Stomach (tissue), 9 donors: ENCODE data around the gene TMEM80. TPM values are rescaled to one million over a fixed set of nuclear protein-coding genes. Genes with fewer than 3 reads are reported as not detected.

ENCODE experiments used
- DNase-seq, 2 donors: peaks; one replicate each; pipeline versions ENCODE4 v3.0.0 to v3.0.0-alpha.2; 2013 to 2019
- H3K27ac ChIP-seq, 5 donors: fragments of 200-600 bp in 4 of 5; sonication (generic) in 4 of 5; one replicate each; pipeline ENCODE4 v1.5.1; 2013 to 2019; ENCODE audit warnings: mild to moderate bottlenecking in 1 of 5, moderate library complexity in 1 of 5
- H3K27me3 ChIP-seq, 3 donors: fragments of 200-600 bp; sonication (generic); one replicate each; pipeline ENCODE4 v1.5.1; 2017 to 2019; ENCODE audit warnings: mixed run types in 1 of 3
- H3K36me3 ChIP-seq, 4 donors: fragments of 200-600 bp; sonication (generic); 1 replicate in 3 of 4; 2 replicates in 1 of 4; pipeline ENCODE4 v1.5.1; 2016 to 2019
- H3K4me1 ChIP-seq, 4 donors: fragments of 200-600 bp; sonication (generic); one replicate each; pipeline ENCODE4 v1.5.1; 2016 to 2019
- H3K4me3 ChIP-seq, 4 donors: fragments of 200-600 bp; sonication (generic) in 3 of 4; one replicate each; pipeline ENCODE4 v1.5.1; 2016 to 2019; ENCODE audit warnings: mild to moderate bottlenecking in 1 of 4
- H3K9me3 ChIP-seq, 4 donors: fragments of 200-600 bp; sonication (generic); one replicate each; pipeline ENCODE4 v1.5.1; 2016 to 2019
- EP300 ChIP-seq: sonication (generic); formaldehyde crosslinking; IDR thresholded peaks from one replicate; pipeline ENCODE4 v1.6.1; 2017; ENCODE audit warnings: antibody characterized with exemption
- POLR2A ChIP-seq, 4 donors: fragments of 450-650 bp; IDR thresholded peaks; one replicate each; pipeline ENCODE4 v1.6.1; 2016; ENCODE audit warnings: antibody characterized with exemption in 4 of 4, control low read depth in 2 of 4, mild to moderate bottlenecking in 1 of 4, moderate library complexity in 1 of 4
- POLR2AphosphoS5 ChIP-seq, 3 donors: sonication (generic); formaldehyde crosslinking; IDR thresholded peaks; one replicate each; pipeline ENCODE4 v1.6.1; 2016; ENCODE audit warnings: antibody characterized with exemption in 3 of 3
- WGBS, 5 donors: extraction: QIAGEN DNeasy Blood & Tissue Kit in 3 of 5; methylation state at CpG; one replicate each; pipeline versions ENCODE4 v1.1.5 to v1.1.7; 2013 to 2018; 5-methylcytosine and 5-hydroxymethylcytosine counted together
- intact Hi-C: fragments of 100-400 bp; cut with DNase I; formaldehyde crosslinking; loops from one replicate; pipeline ENCODE4 v1.15.1; 2023; ENCODE audit warnings: low total_unique reads
- polyA plus RNA-seq, 3 donors: library from polyadenylated mRNA; stranded (reverse); fragments of 200-250 nt; gene quantifications; one replicate each; pipeline ENCODE4 v1.2.3, GENCODE V29; 2013
- total RNA-seq, 5 donors: library from RNA; depleted of rRNA; stranded (reverse); fragments of >200 nt; gene quantifications; one replicate each; pipeline versions ENCODE4 v1.1.0 to v1.2.3, GENCODE V29; 2014 to 2016
- TF ChIP-seq, protein P1 (sequence below), 7 experiments: fragments of 450-650 bp in 4 of 7; fragments of 200-600 bp in 3 of 7; sonication (generic) in 3 of 7; IDR thresholded peaks; one replicate each; pipeline ENCODE4 v1.5.1; 2016 to 2019; ENCODE audit warnings: antibody characterized with exemption in 7 of 7, control low read depth in 2 of 7, mild to moderate bottlenecking in 1 of 7
- donor health status: healthy with polysubstance abuse.
- donor health status: Bipolar disorder and iron deficiency.
- donor health status: healthy.

The TMEM80 gene
- total and polyA plus RNA-seq, 8 donors = 4.9 to 46.5 (median 19.8) TPM

DNA sequence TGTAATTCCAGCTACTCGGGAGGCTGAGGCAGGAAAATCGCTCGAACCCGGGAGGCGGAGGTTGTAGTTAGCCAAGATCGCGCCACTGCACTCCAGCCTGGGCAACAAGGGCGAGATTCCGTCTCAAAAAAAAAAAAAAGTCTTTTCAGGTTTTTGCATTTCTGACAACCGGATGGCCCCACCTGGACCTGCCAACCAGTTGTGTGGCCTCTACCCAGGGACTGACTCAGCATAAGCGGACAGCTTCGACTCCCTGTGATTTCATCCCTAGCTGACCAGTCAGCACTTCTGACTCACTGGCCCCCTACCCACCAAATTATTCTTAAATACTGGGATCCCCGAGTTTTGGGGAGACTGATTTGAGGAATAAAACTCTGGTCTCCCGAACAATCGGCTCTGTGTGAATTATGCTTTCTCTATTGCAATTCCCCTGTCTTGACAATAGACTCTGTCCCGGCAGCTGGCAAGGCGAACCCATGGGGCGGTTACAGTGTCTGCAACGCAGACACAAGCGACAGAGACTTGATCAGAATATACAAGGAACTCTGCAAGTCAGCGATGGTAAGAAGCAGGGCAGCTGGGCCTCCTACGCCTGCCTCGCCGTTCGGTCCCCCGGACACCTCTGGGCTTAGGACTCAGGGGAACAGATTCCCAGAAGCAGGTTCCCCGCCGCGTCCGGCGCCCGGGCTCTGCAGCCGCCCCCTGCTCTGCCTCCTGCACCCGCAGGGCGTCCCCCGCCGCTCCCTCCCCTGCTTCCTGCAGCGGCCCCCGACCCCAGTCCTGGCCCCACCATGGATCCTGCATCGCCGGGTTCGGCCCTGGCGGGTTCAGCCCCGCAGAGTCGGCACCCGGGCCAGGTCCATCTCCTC, 50.9 kb downstream of the TMEM80 start:
- H3K9me3 ChIP-seq = no peaks in the 10 kb centered on the region
- intact Hi-C loops = no loop called here
- TF ChIP-seq EP300 = no peak
- H3K4me1 ChIP-seq = peaks cover 25 to 47% (median 32%) of the 10 kb centered on the region in 4 donors
- peaks cover 0 to under 1% (median under 1%) of the 10 kb centered on the region in 4 donors for H3K36me3 ChIP-seq
- H3K27me3 ChIP-seq = no peaks in the 10 kb centered on the region
- peak overlapping the region; percentile 90 to 100 (median 96) for H3K4me3 ChIP-seq
- H3K27ac ChIP-seq = peak overlapping the region; percentile 93 to 99 (median 96)
- 25 to 43% (median 26%) methylated on average over 26 to 46 of the region's 46 CpGs for WGBS, 5 donors
- DNase-seq = no peak

DNA sequence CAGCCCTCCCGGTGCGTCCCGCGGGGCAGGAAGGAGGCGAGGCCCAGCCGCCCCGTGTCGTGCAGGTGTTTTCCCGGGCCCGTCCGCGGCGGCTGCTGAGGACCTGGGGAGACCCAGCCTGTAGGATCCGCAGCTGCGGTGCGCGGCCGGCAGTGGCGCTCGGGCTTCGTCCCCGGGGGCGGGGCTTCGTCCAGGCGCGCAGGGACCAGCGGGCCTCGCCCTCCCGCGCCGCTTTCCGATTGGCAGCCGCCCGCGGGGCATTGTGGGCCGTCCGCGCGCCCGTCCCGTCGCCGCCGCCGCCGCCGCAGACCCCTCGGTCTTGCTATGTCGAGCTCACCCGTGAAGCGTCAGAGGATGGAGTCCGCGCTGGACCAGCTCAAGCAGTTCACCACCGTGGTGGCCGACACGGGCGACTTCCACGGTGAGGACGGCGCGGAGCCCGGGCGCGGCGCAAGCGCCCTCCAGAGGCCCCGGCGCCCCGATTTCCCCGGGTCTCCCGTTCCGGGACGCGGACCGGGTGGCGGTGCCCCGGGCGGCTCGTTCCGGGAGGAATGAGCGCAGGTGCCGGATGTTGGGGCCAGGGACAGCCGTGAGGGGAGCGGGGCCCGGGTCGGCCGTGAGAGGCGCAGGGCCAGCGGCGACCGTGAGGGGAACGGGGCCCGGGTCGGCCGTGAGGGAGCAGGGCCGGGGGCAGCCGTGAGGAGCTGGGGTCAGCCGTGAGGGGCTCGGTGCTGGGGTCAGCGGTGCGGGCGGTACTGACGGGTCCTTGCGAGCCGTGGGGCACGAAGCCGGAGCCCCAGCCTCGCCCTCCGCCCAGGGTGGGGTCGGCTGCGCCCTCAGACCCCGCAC, 51.8 kb downstream of the TMEM80 start, which contains the start of gene TALDO1:
TSS of gene TALDO1 (plus strand) at position 307 of the 849 bp plus-strand sequence. CDS start at position 325, 18 bp downstream.
- H3K27me3 ChIP-seq = no peaks in the 10 kb centered on the region
- 0 to 1% (median 0%) methylated on average over 6 to 112 of the region's 112 CpGs for WGBS, 5 donors
- no peaks in the 10 kb centered on the region for H3K9me3 ChIP-seq
- peak within 1 kb of the TSS; percentile 90 to 100 (median 96) for H3K4me3 ChIP-seq
- DNase-seq = peak; percentile 95 to 97
- peak within 1 kb of the TSS; percentile 93 to 99 (median 96) for H3K27ac ChIP-seq
- TF ChIP-seq POLR2AphosphoS5 (IDR thresholded peaks at IDR 0.05) (peak; percentile 19 to 83 (median 83)), POLR2A (IDR thresholded peaks at IDR 0.05) (no peak)
- TF ChIP-seq, protein P1, sequence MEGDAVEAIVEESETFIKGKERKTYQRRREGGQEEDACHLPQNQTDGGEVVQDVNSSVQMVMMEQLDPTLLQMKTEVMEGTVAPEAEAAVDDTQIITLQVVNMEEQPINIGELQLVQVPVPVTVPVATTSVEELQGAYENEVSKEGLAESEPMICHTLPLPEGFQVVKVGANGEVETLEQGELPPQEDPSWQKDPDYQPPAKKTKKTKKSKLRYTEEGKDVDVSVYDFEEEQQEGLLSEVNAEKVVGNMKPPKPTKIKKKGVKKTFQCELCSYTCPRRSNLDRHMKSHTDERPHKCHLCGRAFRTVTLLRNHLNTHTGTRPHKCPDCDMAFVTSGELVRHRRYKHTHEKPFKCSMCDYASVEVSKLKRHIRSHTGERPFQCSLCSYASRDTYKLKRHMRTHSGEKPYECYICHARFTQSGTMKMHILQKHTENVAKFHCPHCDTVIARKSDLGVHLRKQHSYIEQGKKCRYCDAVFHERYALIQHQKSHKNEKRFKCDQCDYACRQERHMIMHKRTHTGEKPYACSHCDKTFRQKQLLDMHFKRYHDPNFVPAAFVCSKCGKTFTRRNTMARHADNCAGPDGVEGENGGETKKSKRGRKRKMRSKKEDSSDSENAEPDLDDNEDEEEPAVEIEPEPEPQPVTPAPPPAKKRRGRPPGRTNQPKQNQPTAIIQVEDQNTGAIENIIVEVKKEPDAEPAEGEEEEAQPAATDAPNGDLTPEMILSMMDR (IDR thresholded peaks at IDR 0.05) = peak in 1 of 7 experiments; percentile 13
- H3K36me3 ChIP-seq = peaks cover 2 to 8% (median 7%) of the 10 kb centered on the region in 4 donors
- peaks cover 25 to 53% (median 32%) of the 10 kb centered on the region in 4 donors for H3K4me1 ChIP-seq
- intact Hi-C loops = no loop called here

DNA sequence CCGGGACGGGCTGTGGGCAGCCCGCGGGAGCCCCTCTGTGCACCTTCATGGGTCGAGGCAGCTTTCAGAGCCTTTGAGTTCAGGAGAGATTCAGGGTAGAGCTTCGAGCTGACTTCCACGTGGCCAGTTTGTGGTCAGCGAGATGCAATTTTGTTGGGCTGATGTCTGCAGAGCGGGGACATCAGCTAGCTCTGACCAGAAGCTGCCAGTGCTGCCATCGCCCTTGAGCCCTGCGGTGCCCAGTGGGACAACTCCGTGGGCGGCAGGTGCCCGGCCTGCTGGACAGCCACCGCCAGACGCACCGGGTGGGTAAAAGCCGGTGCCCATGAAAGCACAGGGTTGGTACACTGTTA, 52.4 kb downstream of the TMEM80 start:
- Histone ChIP-seq H3K27me3 (no peaks in the 10 kb centered on the region), H3K4me3 (peak overlapping the region; percentile 90 to 100 (median 96)), H3K36me3 (peaks cover 4 to 14% (median 13%) of the 10 kb centered on the region in 4 donors), H3K9me3 (no peaks in the 10 kb centered on the region), H3K4me1 (peaks cover 25 to 53% (median 32%) of the 10 kb centered on the region in 4 donors), H3K27ac (peak overlapping the region; percentile 93 to 99 (median 96))
- WGBS, 5 donors = 0 to 11% (median 1%) methylated on average over 2 to 18 of the region's 18 CpGs
- peak in 1 of 2 donors; percentile 36 for DNase-seq
- intact Hi-C loops = no loop called here
- TF ChIP-seq EP300 (no peak), POLR2AphosphoS5 (IDR thresholded peaks at IDR 0.05) (no peak), POLR2A (IDR thresholded peaks at IDR 0.05) (no peak)
- TF ChIP-seq, protein P1 (IDR thresholded peaks at IDR 0.05) = no peak

DNA sequence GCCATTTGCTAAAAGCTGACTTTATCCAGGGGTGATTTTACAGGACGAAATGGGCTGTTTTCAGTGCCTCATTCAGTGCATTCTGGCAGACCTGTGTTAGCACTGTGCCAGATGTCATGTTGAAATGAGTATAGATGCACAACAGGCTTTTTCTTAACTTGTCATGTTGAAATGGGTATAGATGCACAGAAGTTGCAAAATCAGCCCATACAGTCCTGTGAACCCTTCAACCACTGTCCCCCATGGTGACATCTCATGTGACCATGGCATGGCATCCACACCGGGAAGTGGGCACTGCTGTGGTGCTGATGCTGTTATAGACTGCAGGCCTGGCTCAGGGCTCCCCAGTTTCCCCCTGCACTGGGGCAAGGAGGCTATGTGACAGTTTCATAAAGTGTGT, 54.1 kb downstream of the TMEM80 start:
- H3K4me3 ChIP-seq = peak overlapping the region in 2 of 4 donors; percentile 24 to 90
- peaks cover 4 to 25% (median 16%) of the 10 kb centered on the region in 4 donors for H3K36me3 ChIP-seq
- peak overlapping the region in 2 of 5 donors; percentile 14 to 99 for H3K27ac ChIP-seq
- H3K4me1 ChIP-seq = peaks cover 25 to 62% (median 32%) of the 10 kb centered on the region in 4 donors
- intact Hi-C loops = no loop called here
- H3K27me3 ChIP-seq = no peaks in the 10 kb centered on the region
- no peaks in the 10 kb centered on the region for H3K9me3 ChIP-seq
- DNase-seq = no peak
- TF ChIP-seq POLR2A (IDR thresholded peaks at IDR 0.05) (no peak), EP300 (no peak), POLR2AphosphoS5 (IDR thresholded peaks at IDR 0.05) (no peak)
- TF ChIP-seq, protein P1 (IDR thresholded peaks at IDR 0.05) = no peak
- WGBS, 5 donors = 59 to 70% (median 70%) methylated on average over 2 of the region's 2 CpGs

Other genes starting within 250 kb of the TMEM80 start
- gene PTDSS2, start 245.5 kb upstream of the TMEM80 start, total RNA-seq = 100 to 1,000 TPM in 2 of 5 donors, 10 to 100 TPM in 3; 16.5 to 264 (median 59.0) TPM
- 10 to 100 TPM; 11.6 to 24.3 (median 22.3) TPM for gene PTDSS2, start 245.5 kb upstream of the TMEM80 start, polyA plus RNA-seq
- 100 to 1,000 TPM in 4 of 5 donors, 10 to 100 TPM in 1; 61.3 to 260 (median 137) TPM for gene RNH1, start 188.6 kb upstream of the TMEM80 start, total RNA-seq
- gene RNH1, start 188.6 kb upstream of the TMEM80 start, polyA plus RNA-seq = 100 to 1,000 TPM in 2 of 3 donors, 10 to 100 TPM in 1; 95.3 to 149 (median 106) TPM
- 10 to 100 TPM; 14.2 to 87.5 (median 21.6) TPM for gene HRAS, start 160.2 kb upstream of the TMEM80 start, total RNA-seq
- 100 to 1,000 TPM; 108 to 181 (median 131) TPM for gene HRAS, start 160.2 kb upstream of the TMEM80 start, polyA plus RNA-seq
- gene LRRC56, start 158.3 kb upstream of the TMEM80 start, total RNA-seq = 1 to 10 TPM in 3 of 5 donors, under 1 TPM in 1, not detected in 1; 0.18 to 8.1 (median 3.3) TPM
- gene LRRC56, start 158.3 kb upstream of the TMEM80 start, polyA plus RNA-seq = 1 to 10 TPM; 2.1 to 2.9 (median 2.9) TPM
- gene LMNTD2, start 135.1 kb upstream of the TMEM80 start, total RNA-seq = 10 to 100 TPM in 3 of 5 donors, 1 to 10 TPM in 1, under 1 TPM in 1; 0.55 to 92.7 (median 12.8) TPM
- 1 to 10 TPM; 6.3 to 9.2 (median 7.2) TPM for gene LMNTD2, start 135.1 kb upstream of the TMEM80 start, polyA plus RNA-seq
- 100 to 1,000 TPM in 2 of 5 donors, 10 to 100 TPM in 3; 16.7 to 330 (median 86.6) TPM for gene RASSF7, start 134.8 kb upstream of the TMEM80 start, total RNA-seq
- 100 to 1,000 TPM in 2 of 3 donors, 10 to 100 TPM in 1; 73.0 to 121 (median 103) TPM for gene RASSF7, start 134.8 kb upstream of the TMEM80 start, polyA plus RNA-seq
- gene PHRF1, start 119.3 kb upstream of the TMEM80 start, total RNA-seq = 10 to 100 TPM; 17.5 to 60.8 (median 29.9) TPM
- gene PHRF1, start 119.3 kb upstream of the TMEM80 start, polyA plus RNA-seq = 10 to 100 TPM in 1 of 3 donors, 1 to 10 TPM in 2; 7.9 to 14.8 (median 9.4) TPM
- 10 to 100 TPM in 4 of 5 donors, 1 to 10 TPM in 1; 5.7 to 49.1 (median 22.5) TPM for gene IRF7, start 79.9 kb upstream of the TMEM80 start, total RNA-seq
- gene IRF7, start 79.9 kb upstream of the TMEM80 start, polyA plus RNA-seq = 10 to 100 TPM; 33.0 to 43.8 (median 40.8) TPM
- gene CDHR5, start 70.9 kb upstream of the TMEM80 start, total RNA-seq = 10 to 100 TPM in 1 of 5 donors, 1 to 10 TPM in 4; 2.7 to 92.1 (median 5.5) TPM
- 1 to 10 TPM in 1 of 3 donors, under 1 TPM in 2; 0.38 to 2.2 (median 0.92) TPM for gene CDHR5, start 70.9 kb upstream of the TMEM80 start, polyA plus RNA-seq
- 1 to 10 TPM in 1 of 5 donors, not detected in 4; 3.1 TPM for gene SCT, start 68.6 kb upstream of the TMEM80 start, total RNA-seq
- under 1 TPM in 1 of 3 donors, not detected in 2; 0.95 TPM for gene SCT, start 68.6 kb upstream of the TMEM80 start, polyA plus RNA-seq
- not detected for gene DRD4, start 58.5 kb upstream of the TMEM80 start, total RNA-seq
- 1 to 10 TPM in 1 of 3 donors, under 1 TPM in 2; 0.19 to 1.7 (median 0.50) TPM for gene DRD4, start 58.5 kb upstream of the TMEM80 start, polyA plus RNA-seq
- gene DEAF1, start 594 bp upstream of the TMEM80 start, total RNA-seq = 100 to 1,000 TPM in 1 of 5 donors, 10 to 100 TPM in 4; 12.3 to 111 (median 29.4) TPM
- 10 to 100 TPM; 41.4 to 51.8 (median 45.1) TPM for gene DEAF1, start 594 bp upstream of the TMEM80 start, polyA plus RNA-seq
- 100 to 1,000 TPM in 4 of 5 donors, 10 to 100 TPM in 1; 45.0 to 617 (median 306) TPM for gene EPS8L2, start 10.4 kb downstream of the TMEM80 start, total RNA-seq
- gene EPS8L2, start 10.4 kb downstream of the TMEM80 start, polyA plus RNA-seq = 100 to 1,000 TPM in 1 of 3 donors, 10 to 100 TPM in 2; 91.5 to 190 (median 96.2) TPM
- gene TALDO1, start 51.6 kb downstream of the TMEM80 start, total RNA-seq = 100 to 1,000 TPM in 4 of 5 donors, 10 to 100 TPM in 1; 85.9 to 258 (median 175) TPM
- gene TALDO1, start 51.6 kb downstream of the TMEM80 start, polyA plus RNA-seq = 100 to 1,000 TPM; 139 to 214 (median 208) TPM
- 10 to 100 TPM in 4 of 5 donors, 1 to 10 TPM in 1; 9.9 to 68.1 (median 13.4) TPM for gene GATD1, start 81.7 kb downstream of the TMEM80 start, total RNA-seq
- 10 to 100 TPM; 21.0 to 63.2 (median 24.7) TPM for gene GATD1, start 81.7 kb downstream of the TMEM80 start, polyA plus RNA-seq
- not detected for gene CEND1, start 94.3 kb downstream of the TMEM80 start, total RNA-seq
- under 1 TPM in 1 of 3 donors, not detected in 2; 0.23 TPM for gene CEND1, start 94.3 kb downstream of the TMEM80 start, polyA plus RNA-seq
- gene SLC25A22, start 102.5 kb downstream of the TMEM80 start, total RNA-seq = 1 to 10 TPM in 4 of 5 donors, not detected in 1; 5.5 to 9.8 (median 7.4) TPM
- 10 to 100 TPM; 10.1 to 11.9 (median 11.8) TPM for gene SLC25A22, start 102.5 kb downstream of the TMEM80 start, polyA plus RNA-seq
- gene PIDD1, start 109.4 kb downstream of the TMEM80 start, total RNA-seq = 100 to 1,000 TPM in 1 of 5 donors, 10 to 100 TPM in 3, 1 to 10 TPM in 1; 5.9 to 503 (median 57.1) TPM
- gene PIDD1, start 109.4 kb downstream of the TMEM80 start, polyA plus RNA-seq = 10 to 100 TPM; 20.5 to 25.6 (median 25.5) TPM
- 1,000 to 10,000 TPM in 1 of 5 donors, 100 to 1,000 TPM in 4; 360 to 5,956 (median 454) TPM for gene RPLP2, start 114.2 kb downstream of the TMEM80 start, total RNA-seq
- 1,000 to 10,000 TPM; 1,397 to 2,170 (median 1,669) TPM for gene RPLP2, start 114.2 kb downstream of the TMEM80 start, polyA plus RNA-seq
- gene PNPLA2, start 123.1 kb downstream of the TMEM80 start, total RNA-seq = 100 to 1,000 TPM in 3 of 5 donors, 10 to 100 TPM in 2; 33.4 to 385 (median 139) TPM
- gene PNPLA2, start 123.1 kb downstream of the TMEM80 start, polyA plus RNA-seq = 10 to 100 TPM; 41.7 to 85.1 (median 77.8) TPM
- gene CRACR2B, start 132.1 kb downstream of the TMEM80 start, total RNA-seq = 100 to 1,000 TPM in 4 of 5 donors, 10 to 100 TPM in 1; 12.7 to 556 (median 165) TPM
- 100 to 1,000 TPM; 105 to 133 (median 119) TPM for gene CRACR2B, start 132.1 kb downstream of the TMEM80 start, polyA plus RNA-seq
- gene CD151, start 137.1 kb downstream of the TMEM80 start, total RNA-seq = 100 to 1,000 TPM; 103 to 293 (median 157) TPM
- 100 to 1,000 TPM in 2 of 3 donors, 10 to 100 TPM in 1; 66.7 to 262 (median 206) TPM for gene CD151, start 137.1 kb downstream of the TMEM80 start, polyA plus RNA-seq
- 100 to 1,000 TPM in 1 of 5 donors, 10 to 100 TPM in 4; 13.8 to 407 (median 63.4) TPM for gene POLR2L, start 146.7 kb downstream of the TMEM80 start, total RNA-seq
- gene POLR2L, start 146.7 kb downstream of the TMEM80 start, polyA plus RNA-seq = 100 to 1,000 TPM; 130 to 160 (median 152) TPM
- gene TSPAN4, start 147.0 kb downstream of the TMEM80 start, total RNA-seq = 100 to 1,000 TPM in 1 of 5 donors, 10 to 100 TPM in 4; 20.5 to 116 (median 29.7) TPM
- 10 to 100 TPM; 10.5 to 29.8 (median 26.4) TPM for gene TSPAN4, start 147.0 kb downstream of the TMEM80 start, polyA plus RNA-seq
- 100 to 1,000 TPM in 1 of 5 donors, 10 to 100 TPM in 4; 35.4 to 121 (median 78.6) TPM for gene CHID1, start 215.0 kb downstream of the TMEM80 start, total RNA-seq
- gene CHID1, start 215.0 kb downstream of the TMEM80 start, polyA plus RNA-seq = 10 to 100 TPM; 40.9 to 46.4 (median 42.3) TPM
- 100 to 1,000 TPM in 2 of 5 donors, 10 to 100 TPM in 3; 30.3 to 350 (median 64.5) TPM for gene AP2A2, start 230.1 kb downstream of the TMEM80 start, total RNA-seq
- gene AP2A2, start 230.1 kb downstream of the TMEM80 start, polyA plus RNA-seq = 10 to 100 TPM; 15.0 to 19.1 (median 18.1) TPM